ENCODE data around the gene C19orf81. TPM values are rescaled to one million over a fixed set of nuclear protein-coding genes. Genes with fewer than 3 reads are reported as not detected.

Gene C19orf81
- total and polyA plus RNA-seq, 9 of the 15 experiments (the other 6 are each of a cell fraction or from before 2014, with no cell fraction given): 2.5 to 42.9 (median 33.0) TPM; not detected in 4

- TF ChIP-seq MGA (IDR thresholded peaks at IDR 0.05) (no peak), ZNF431 (CRISPR knock-in tag; IDR thresholded peaks at IDR 0.05) (no peak), SAFB2 (IDR thresholded peaks at IDR 0.05; ENCODE audit: borderline replicate concordance, low read depth, low read length, severe bottlenecking) (no peak)
Observed at GRCh38 chr19:50676625-50677197, 27.5 kb downstream of the C19orf81 start (continued).

All from K562 (cell line).